Measurements from ENCODE around the gene HCK. TPM values are rescaled to one million over a fixed set of nuclear protein-coding genes. Genes with fewer than 3 reads are reported as not detected.

Gene HCK
- polyA plus RNA-seq, 1 of the 3 experiments (the other 2 are of a cell fraction): not detected

DNA sequence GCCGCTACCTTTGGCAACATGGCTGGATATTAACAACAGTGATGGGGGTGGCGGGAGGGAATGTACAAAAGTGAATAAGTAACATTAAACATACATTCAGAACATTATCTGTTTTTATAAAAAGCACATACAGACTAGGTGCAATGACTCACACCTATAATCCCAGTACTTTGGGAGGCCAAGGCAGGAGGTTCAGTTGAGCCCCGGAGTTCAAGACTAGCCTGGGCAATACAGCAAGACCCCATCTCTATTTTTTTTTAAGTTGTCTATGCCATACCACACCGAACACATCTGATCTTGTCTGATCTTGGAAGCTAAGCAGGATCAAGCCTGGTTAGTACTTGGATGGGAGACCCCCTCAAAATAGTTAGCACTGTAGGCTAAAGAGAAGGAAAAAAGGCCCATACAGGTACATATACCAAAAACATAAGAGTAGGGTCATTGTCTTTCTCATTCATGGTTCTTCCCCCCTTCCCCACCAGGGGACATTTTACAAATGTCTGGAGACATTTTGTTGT is 1.7 kb upstream of the HCK start:
- no peaks in the 10 kb centered on the region for H3K9me2 ChIP-seq
- no peak for DNase-seq
- TF ChIP-seq TCF12 (IDR thresholded peaks at IDR 0.05) (no peak), SIN3A (IDR thresholded peaks at IDR 0.05; ENCODE audit: borderline replicate concordance, low read depth, low read length) (no peak), CHD2 (IDR thresholded peaks at IDR 0.05; ENCODE audit: low read length, partially characterized antibody) (no peak), TEAD4 (IDR thresholded peaks at IDR 0.05; ENCODE audit: borderline replicate concordance, insufficient read depth) (no peak), POLR2AphosphoS5 (IDR thresholded peaks at IDR 0.05; ENCODE audit: low read depth, low read length) (no peak), GATA2 (CRISPR knock-in tag; IDR thresholded peaks at IDR 0.05) (no peak), MXI1 (IDR thresholded peaks at IDR 0.05; ENCODE audit: low read depth, low read length) (no peak), FOXJ3 (CRISPR knock-in tag; IDR thresholded peaks at IDR 0.05) (no peak), YY1 (IDR thresholded peaks at IDR 0.05; ENCODE audit: low read depth) (no peak)
- TF ChIP-seq, protein P1, sequence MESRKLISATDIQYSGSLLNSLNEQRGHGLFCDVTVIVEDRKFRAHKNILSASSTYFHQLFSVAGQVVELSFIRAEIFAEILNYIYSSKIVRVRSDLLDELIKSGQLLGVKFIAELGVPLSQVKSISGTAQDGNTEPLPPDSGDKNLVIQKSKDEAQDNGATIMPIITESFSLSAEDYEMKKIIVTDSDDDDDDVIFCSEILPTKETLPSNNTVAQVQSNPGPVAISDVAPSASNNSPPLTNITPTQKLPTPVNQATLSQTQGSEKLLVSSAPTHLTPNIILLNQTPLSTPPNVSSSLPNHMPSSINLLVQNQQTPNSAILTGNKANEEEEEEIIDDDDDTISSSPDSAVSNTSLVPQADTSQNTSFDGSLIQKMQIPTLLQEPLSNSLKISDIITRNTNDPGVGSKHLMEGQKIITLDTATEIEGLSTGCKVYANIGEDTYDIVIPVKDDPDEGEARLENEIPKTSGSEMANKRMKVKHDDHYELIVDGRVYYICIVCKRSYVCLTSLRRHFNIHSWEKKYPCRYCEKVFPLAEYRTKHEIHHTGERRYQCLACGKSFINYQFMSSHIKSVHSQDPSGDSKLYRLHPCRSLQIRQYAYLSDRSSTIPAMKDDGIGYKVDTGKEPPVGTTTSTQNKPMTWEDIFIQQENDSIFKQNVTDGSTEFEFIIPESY (IDR thresholded peaks at IDR 0.05; ENCODE audit: borderline replicate concordance, low read depth): no peak
- TF ChIP-seq, protein P2, sequence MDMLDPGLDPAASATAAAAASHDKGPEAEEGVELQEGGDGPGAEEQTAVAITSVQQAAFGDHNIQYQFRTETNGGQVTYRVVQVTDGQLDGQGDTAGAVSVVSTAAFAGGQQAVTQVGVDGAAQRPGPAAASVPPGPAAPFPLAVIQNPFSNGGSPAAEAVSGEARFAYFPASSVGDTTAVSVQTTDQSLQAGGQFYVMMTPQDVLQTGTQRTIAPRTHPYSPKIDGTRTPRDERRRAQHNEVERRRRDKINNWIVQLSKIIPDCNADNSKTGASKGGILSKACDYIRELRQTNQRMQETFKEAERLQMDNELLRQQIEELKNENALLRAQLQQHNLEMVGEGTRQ (IDR thresholded peaks at IDR 0.05; ENCODE audit: borderline replicate concordance, low read depth, low read length): no peak
- TF ChIP-seq, protein P3, sequence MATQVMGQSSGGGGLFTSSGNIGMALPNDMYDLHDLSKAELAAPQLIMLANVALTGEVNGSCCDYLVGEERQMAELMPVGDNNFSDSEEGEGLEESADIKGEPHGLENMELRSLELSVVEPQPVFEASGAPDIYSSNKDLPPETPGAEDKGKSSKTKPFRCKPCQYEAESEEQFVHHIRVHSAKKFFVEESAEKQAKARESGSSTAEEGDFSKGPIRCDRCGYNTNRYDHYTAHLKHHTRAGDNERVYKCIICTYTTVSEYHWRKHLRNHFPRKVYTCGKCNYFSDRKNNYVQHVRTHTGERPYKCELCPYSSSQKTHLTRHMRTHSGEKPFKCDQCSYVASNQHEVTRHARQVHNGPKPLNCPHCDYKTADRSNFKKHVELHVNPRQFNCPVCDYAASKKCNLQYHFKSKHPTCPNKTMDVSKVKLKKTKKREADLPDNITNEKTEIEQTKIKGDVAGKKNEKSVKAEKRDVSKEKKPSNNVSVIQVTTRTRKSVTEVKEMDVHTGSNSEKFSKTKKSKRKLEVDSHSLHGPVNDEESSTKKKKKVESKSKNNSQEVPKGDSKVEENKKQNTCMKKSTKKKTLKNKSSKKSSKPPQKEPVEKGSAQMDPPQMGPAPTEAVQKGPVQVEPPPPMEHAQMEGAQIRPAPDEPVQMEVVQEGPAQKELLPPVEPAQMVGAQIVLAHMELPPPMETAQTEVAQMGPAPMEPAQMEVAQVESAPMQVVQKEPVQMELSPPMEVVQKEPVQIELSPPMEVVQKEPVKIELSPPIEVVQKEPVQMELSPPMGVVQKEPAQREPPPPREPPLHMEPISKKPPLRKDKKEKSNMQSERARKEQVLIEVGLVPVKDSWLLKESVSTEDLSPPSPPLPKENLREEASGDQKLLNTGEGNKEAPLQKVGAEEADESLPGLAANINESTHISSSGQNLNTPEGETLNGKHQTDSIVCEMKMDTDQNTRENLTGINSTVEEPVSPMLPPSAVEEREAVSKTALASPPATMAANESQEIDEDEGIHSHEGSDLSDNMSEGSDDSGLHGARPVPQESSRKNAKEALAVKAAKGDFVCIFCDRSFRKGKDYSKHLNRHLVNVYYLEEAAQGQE (IDR thresholded peaks at IDR 0.05; ENCODE audit: low read depth, low read length): no peak
- TF ChIP-seq, protein P4, sequence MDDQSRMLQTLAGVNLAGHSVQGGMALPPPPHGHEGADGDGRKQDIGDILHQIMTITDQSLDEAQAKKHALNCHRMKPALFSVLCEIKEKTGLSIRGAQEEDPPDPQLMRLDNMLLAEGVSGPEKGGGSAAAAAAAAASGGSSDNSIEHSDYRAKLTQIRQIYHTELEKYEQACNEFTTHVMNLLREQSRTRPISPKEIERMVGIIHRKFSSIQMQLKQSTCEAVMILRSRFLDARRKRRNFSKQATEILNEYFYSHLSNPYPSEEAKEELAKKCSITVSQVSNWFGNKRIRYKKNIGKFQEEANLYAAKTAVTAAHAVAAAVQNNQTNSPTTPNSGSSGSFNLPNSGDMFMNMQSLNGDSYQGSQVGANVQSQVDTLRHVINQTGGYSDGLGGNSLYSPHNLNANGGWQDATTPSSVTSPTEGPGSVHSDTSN (IDR thresholded peaks at IDR 0.05): no peak
- H3K27me3 ChIP-seq (ENCODE audit: insufficient read depth): peaks cover 51% of the 10 kb centered on the region
- ChIA-PET CTCF (no interaction called here), POLR2A (no interaction called here)
- no peak overlapping the region for H2AFZ ChIP-seq (ENCODE audit: low read depth)
- H3K4me1 ChIP-seq (ENCODE audit: control insufficient read depth in 1 of 2, insufficient read depth in 2 of 2, low read depth in 1 of 2, low read length in 1 of 2): no peaks in the 10 kb centered on the region; a peak in 1 of 4 replicates
- H3K9ac ChIP-seq: no peak overlapping the region
- H3K4me2 ChIP-seq: no peak overlapping the region
- no peak overlapping the region for H3K27ac ChIP-seq (ENCODE audit: low read depth in 2 of 2, low read length in 1 of 2)
- H3K9me3 ChIP-seq: no peaks in the 10 kb centered on the region
- no peak overlapping the region for H3K4me3 ChIP-seq (ENCODE audit: low read depth in 2 of 2, low read length in 1 of 2)
- no peaks in the 10 kb centered on the region for H3K36me3 ChIP-seq (replicated peaks in 1 of 2; ENCODE audit: control insufficient read depth in 1 of 2, insufficient read depth in 2 of 2, low read length in 1 of 2)
- H3K79me2 ChIP-seq (ENCODE audit: insufficient read depth): no peaks in the 10 kb centered on the region
- no peaks in the 10 kb centered on the region for H3F3A ChIP-seq (replicated peaks; ENCODE audit: insufficient read depth)
- WGBS (ENCODE audit: low lambda C conversion rate): 62% methylated on average over 4 of the region's 4 CpGs
- H4K20me1 ChIP-seq (ENCODE audit: insufficient read depth): no peaks in the 10 kb centered on the region

Measured in SK-N-SH (cell line).